ENCODE measurements around the gene PNN. TPM values are rescaled to one million over a fixed set of nuclear protein-coding genes. Genes with fewer than 3 reads are reported as not detected.
A peak's percentile ranks its signal among the peaks of the same experiment; 100 is the strongest.

The PNN gene
- polyA plus RNA-seq, 1 donor from 2014 or later = 89.4 TPM

- Histone ChIP-seq H3K9me2 (ENCODE audit: insufficient read depth, low read length) (no peaks in the 10 kb centered on the region), H3K4me3 (ENCODE audit: low read length) (peak overlapping the region; percentile 85), H3K27ac (ENCODE audit: low read length) (no peak overlapping the region), H3K36me3 (ENCODE audit: insufficient read depth, low read length) (no peaks in the 10 kb centered on the region), H3F3A (ENCODE audit: insufficient read depth, low read length, poor library complexity, severe bottlenecking) (peaks cover 3% of the 10 kb centered on the region), H3K9me3 (ENCODE audit: low read length) (no peaks in the 10 kb centered on the region), H4K20me1 (ENCODE audit: insufficient read depth) (no peaks in the 10 kb centered on the region), H2AFZ (ENCODE audit: low read depth, low read length) (no peak overlapping the region), H3K9ac (ENCODE audit: low read length) (peak overlapping the region; percentile 90), H3K79me2 (replicated peaks; ENCODE audit: insufficient read depth, low read length) (peaks cover 40% of the 10 kb centered on the region), H3K27me3 (ENCODE audit: insufficient read depth, low read depth, low read length) (no peaks in the 10 kb centered on the region), H3K4me2 (ENCODE audit: low read length) (peak overlapping the region; percentile 85)
- TF ChIP-seq MXI1 (conservative IDR thresholded peaks at IDR 0.05; ENCODE audit: poor library complexity, severe bottlenecking) (no peak), EP300 (conservative IDR thresholded peaks at IDR 0.05; ENCODE audit: poor library complexity, severe bottlenecking) (no peak), CTCF (IDR thresholded peaks at IDR 0.05; ENCODE audit: poor library complexity, severe bottlenecking) (no peak), REST (IDR thresholded peaks at IDR 0.05; ENCODE audit: borderline replicate concordance) (no peak)
Measured at GRCh38 chr14:39168591-39168990, 6.5 kb upstream of the PNN start.

DNA sequence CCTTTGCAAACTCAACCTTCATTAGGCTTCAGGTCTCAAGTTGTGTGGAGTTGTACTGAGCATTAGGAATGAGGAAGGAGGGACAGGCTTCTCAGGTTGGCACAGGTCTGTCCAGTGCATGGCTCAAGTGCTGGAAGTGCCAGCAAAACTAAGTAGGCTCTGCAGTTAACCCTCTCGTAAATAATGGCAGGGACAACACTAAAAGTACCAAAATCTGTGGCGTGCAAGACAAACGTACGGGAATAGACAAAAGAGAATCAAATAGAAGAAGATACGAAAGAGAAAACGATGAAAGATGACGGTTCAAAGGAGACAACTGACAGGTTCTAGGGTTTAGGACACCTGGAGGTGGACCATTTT is 5.5 kb upstream of the PNN start:
- Histone ChIP-seq H3K4me2 (ENCODE audit: low read length) (peak overlapping the region; percentile 85), H3K36me3 (ENCODE audit: insufficient read depth, low read length) (no peaks in the 10 kb centered on the region), H3K9ac (ENCODE audit: low read length) (peak overlapping the region; percentile 90), H3K27ac (ENCODE audit: low read length) (peak overlapping the region; percentile 89), H3K9me3 (ENCODE audit: low read length) (no peaks in the 10 kb centered on the region), H3F3A (ENCODE audit: insufficient read depth, low read length, poor library complexity, severe bottlenecking) (peaks cover 3% of the 10 kb centered on the region), H3K79me2 (replicated peaks; ENCODE audit: insufficient read depth, low read length) (peaks cover 40% of the 10 kb centered on the region), H3K4me3 (ENCODE audit: low read length) (peak overlapping the region; percentile 85), H3K9me2 (ENCODE audit: insufficient read depth, low read length) (no peaks in the 10 kb centered on the region), H2AFZ (ENCODE audit: low read depth, low read length) (peak overlapping the region; percentile 93), H3K27me3 (ENCODE audit: insufficient read depth, low read depth, low read length) (no peaks in the 10 kb centered on the region), H4K20me1 (ENCODE audit: insufficient read depth) (no peaks in the 10 kb centered on the region)
- no peak for TF ChIP-seq RAD21 (conservative IDR thresholded peaks at IDR 0.05)
- TF ChIP-seq EZH2 (IDR thresholded peaks at IDR 0.05; ENCODE audit: borderline replicate concordance, insufficient read depth, low read length, poor library complexity, severe bottlenecking) = no peak
- TF ChIP-seq CTCF (IDR thresholded peaks at IDR 0.05; ENCODE audit: poor library complexity, severe bottlenecking) = no peak
- no peak for TF ChIP-seq POLR2AphosphoS5 (IDR thresholded peaks at IDR 0.05)
- no peak for TF ChIP-seq MXI1 (conservative IDR thresholded peaks at IDR 0.05; ENCODE audit: poor library complexity, severe bottlenecking)
- no peak for TF ChIP-seq TAF1 (IDR thresholded peaks at IDR 0.05; ENCODE audit: low read depth)
- no peak for TF ChIP-seq EP300 (conservative IDR thresholded peaks at IDR 0.05; ENCODE audit: poor library complexity, severe bottlenecking)
- TF ChIP-seq SMC3 (conservative IDR thresholded peaks at IDR 0.05; ENCODE audit: poor library complexity) = no peak

All from neural cell (in vitro differentiated cells).